Islet precursor cell (in vitro differentiated cells): Measurements from ENCODE around the gene PWP2.
A peak's percentile ranks its signal among the peaks of the same experiment; 100 is the strongest.
"Not testable (repeated sequence)": the region's sequence is repeated elsewhere in the genome, so short reads cannot be mapped to it uniquely, and the experiment has no call there.

Experiments
- DNase-seq: peaks from one replicate; pipeline ENCODE4 v3.0.0-alpha.2; 2018

Gene PWP2

DNA sequence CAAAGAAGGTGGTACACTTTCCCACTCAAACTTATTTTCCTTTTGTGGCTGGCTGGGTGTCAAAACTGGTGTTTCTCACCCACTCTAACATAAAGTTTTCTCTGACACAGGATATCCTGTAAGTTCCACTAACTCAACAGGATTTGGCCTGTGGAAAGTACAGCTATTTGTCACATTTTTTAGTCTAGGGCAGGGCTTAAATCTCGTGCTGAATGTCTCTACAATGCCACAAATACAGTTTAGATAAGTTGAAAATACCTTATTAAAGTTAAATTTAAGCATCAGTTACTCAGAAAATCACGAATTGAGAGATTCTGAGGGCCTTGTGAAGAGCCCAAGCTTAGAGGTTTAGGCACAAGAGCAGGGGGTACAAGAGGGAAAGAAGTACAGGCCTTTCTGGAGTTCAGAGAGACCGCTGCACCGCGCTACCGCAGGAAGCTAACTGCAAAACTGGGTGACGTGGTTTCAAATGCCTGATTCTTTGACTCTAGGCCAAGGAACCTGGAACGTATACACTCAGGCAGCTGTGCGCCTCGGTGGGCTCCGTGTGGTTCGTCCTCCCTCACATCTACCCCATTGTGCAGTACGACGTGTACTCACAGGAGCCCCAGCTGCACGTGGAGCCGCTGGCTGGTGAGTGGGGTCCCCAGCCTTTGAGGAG, 23.4 kb upstream of the PWP2 start:
- no peak for DNase-seq

DNA sequence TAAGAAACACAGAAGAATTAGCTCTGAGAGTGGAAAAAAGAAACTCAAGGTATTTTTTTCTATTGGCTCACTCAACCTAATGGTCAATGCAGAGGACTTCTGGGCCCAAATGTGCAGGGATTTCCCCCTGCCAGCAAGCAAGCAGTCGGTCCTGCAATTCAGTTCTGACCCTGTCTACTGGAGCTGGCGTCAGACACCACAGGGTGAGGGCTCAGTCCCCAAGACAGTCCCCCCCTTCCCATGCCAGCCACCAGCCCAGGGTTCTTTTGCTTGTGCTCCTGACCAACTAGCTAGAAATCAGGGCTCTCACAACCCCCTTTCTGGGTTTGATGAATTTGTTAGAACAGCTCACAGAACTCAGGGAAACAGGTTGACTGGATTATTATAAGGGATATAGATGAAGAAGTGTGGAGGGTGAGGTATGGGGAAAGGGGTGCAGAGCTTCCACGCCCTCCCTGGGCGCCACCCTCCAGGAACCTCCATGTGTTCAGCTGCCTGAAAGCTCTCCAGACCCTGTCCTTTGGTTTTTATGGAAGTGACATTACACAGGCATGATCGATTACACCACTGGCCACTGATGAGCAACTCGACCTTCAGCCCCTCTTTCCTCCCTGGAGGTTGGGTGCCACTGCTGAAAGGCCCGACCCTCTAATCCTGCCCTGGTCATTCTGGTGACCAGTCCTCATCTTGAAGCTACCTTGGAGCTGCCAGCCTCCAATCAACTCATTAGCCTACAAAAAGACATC, 22.5 kb upstream of the PWP2 start:
- DNase-seq, result no peak

DNA sequence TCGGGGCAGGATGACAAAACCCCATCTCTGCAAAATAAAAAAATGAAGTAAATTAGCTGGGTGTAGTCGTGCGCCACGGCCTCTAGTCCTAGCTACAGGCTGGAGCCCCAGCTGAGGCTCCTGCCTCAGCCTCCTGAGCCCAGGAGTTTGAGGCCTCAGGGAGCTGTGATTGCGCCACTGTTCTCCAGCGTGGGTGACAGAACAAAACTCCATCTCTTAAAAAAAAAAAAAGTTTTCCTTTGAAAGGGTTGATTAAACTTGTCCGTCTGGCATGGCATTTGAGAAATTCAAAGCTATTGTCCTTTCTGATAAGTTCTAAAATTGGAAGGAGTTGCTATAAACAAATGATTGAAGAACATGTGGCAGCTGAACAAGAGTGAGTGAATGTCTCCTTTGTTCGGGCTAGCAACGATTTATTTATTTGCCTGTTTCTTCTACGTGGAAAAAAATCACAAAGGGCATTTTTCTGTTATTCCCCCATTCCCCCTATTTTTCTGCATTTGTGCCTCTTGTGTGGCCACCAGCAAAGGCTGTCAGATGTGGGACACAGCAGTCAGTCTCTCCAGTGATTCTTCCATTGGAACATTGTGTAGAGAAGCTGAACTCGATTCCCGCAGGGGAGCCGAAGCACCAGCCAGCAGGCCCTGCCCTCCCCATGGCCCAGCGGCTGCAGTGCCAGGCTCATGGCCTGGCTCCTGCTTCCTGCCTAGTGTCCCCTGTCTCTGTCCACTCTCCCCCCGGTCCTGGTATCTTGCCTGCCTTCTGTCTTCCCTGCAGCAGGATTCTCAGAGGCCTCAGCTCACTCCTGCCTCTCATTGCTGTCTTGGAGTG, 21.5 kb upstream of the PWP2 start:
- peak; percentile 43 for DNase-seq

DNA sequence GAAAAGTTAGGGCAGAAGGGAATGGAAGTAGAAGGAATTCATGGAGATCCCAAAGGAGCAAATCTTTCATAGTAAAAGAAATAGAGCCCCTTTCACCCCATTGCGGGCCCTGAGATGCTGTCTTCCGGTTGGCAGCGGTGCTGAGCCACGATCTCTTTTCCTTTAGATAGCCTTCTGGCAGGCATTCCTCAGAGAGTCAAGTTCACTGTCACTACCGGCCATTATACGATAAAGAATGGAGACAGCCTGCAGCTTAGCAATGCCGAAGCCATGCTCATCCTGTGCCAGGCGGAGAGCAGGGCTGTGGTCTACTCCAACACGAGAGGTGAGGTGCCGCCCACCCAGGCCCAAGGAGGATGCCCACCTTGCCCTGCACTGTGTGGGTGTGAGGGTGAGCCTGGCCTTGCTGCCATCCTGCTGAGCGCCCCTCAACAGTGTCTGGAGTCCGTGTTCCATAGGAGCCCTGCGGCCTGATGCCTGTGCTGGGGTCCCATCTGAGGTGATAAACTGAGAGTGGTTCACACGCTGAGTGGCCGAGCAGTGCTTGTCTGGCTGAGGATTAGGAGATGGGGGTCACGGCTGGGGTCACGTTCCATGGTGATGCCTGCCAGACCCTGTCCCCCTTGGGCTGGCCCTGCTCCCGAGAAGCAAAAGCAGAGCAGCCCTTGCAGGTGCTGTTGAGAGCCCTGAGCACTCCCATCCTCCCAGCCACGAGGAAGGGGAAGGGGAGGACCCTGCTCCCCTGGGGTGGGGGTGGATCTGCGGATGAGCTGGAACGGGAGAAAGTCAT, 20.4 kb upstream of the PWP2 start:
- no peak for DNase-seq

DNA sequence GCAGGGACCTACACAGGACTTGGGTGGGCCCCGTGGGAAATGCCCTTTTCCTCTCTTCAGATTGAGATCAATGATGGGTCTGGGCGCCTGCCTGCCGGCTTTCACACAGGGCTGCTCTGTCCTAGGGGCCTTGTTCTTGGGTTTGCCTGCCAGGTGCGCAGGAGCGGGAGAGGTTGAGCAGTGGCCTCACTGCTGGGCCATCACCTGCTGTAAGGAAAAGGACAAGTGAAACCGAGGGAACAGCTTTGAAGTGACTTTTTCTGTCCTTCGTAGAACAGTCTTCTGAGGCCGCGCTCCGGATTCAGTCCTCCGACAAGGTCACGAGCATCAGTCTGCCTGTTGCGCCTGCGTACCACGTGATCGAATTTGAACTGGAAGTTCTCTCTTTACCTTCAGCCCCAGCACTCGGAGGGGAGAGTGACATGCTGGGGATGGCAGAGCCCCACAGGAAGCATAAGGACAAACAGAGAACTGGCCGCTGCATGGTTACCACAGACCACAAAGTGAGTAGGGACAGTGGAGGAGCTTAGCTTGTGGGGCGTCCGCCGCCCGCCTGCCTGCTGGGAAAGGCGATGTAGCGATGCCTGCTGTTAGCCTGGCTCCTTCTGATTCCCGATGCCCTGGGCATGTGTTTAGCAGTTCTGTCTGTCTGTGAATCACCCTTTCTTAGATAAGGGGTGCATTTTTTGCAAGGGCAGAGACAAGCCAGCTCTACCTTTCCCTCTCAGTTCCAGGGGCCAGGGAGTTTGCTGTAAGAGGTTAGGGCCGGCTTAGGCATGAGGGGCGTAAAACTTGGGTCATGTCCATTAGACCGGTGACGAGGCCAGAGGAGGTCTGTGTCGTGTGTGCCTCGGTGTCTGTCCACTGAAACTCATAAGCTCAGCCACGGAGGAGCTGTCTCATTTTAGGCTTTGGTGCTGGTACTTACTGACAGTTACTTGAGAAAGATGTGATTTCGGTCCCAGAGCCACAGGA, 19.5 kb upstream of the PWP2 start:
- peak; percentile 43 for DNase-seq

DNA sequence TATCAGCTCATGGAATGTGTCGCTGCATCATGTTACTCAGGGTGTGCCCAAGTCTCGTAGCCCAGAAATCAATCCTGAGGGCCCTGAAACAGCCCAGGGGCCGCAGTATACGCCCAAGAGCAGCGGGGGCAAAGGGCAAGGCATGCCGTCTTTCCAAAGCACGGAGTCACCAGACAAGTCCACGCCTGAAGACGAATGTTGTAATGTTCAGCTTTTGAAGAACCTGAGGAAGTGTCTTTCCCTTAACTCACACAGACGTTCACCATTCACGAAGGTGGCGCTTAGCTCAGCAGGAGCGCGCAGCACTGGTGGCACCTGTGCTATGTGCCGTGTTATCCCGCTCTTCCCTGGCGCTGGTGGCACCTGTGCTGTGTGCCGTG, 18.8 kb upstream of the PWP2 start:
- no peak for DNase-seq

- DNase-seq, result no peak
Observed at GRCh38 chr21:44089001-44089911, 17.9 kb upstream of the PWP2 start.

DNA sequence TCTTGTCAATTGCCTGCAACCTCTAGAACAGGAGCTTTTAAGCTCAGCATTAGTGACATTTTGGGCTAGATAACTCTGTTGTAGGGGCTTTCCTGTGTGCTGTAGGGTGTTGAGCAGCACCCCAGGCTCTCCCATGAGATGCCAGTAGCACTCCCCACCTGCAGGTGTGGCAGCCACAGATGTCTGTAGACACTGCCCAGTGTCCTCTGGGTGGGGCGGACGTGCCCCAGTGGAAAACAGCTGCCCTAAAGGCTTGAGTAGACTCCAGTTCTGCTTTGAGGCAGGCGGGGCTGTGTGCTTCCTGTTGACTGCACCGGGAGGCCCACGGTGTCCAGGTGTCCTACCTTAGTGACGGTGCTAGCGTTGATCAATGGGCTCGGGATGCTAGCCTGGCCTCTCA, 16.9 kb upstream of the PWP2 start:
- no peak for DNase-seq

DNA sequence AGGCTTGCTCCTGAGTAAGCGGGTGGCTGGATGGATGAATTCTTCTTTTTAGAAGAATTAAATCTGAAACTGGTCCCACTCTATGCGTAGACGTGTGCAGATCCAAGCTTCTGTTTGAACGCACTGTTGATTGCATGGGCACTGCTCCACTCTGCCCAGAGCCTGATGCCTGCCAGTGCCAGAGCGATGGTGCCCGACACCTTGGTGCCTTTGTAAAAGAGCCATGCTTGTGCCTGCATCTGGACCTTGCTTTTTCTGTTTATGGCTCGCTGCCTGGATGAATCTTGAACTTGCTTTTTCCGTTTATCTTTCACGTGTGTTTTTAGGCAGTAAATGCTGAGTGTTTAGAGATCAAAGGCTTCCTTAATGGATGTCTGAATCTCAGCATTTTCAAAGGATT, 15.0 kb upstream of the PWP2 start:
- DNase-seq, result no peak

DNA sequence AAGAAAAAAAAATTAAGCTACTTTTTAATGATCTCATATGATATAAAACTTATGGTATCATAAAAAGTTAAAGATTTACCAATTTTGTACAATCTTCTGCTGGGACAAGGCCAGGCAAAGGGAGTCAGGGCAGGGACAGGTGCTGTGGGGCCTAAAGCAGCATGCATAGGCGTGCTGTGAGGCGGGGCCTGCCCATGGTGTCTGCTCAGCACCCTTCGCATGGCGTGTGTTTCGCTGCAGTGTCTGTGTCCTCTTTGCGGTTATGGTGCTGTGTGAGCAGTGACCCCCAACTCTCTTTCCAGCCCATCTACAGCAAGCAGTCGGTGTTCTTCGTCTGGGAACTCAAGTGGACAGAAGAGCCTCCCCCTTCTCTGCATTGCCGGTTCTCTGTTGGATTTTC, 13.4 kb upstream of the PWP2 start:
- DNase-seq, result no peak

- DNase-seq, result no peak
Observed at GRCh38 chr21:44094832-44095231, 12.4 kb upstream of the PWP2 start.

DNA sequence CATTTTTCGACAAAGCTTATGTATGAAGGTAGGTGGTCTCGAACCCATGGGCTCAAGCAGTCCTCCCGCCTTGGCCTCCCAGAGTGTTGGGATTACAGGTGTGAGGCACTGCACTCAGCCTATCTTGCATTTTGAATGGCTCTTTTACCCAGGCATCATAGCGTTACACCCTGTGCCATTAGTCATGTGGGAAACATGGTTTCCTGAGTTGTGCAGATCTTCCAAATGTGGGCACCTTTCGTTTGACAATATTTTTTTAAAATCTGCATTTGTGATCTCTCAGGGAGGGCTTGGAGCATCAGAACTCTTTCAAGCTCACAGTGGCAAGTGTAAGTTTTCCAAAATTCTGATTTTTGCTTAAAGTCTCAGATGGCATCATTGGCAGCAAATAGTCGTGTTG, 8.7 kb upstream of the PWP2 start:
- DNase-seq, result not testable (repeated sequence)

GRCh38 chr21:44098964-44099363, 8.2 kb upstream of the PWP2 start:
- DNase-seq, result not testable (repeated sequence)

DNA sequence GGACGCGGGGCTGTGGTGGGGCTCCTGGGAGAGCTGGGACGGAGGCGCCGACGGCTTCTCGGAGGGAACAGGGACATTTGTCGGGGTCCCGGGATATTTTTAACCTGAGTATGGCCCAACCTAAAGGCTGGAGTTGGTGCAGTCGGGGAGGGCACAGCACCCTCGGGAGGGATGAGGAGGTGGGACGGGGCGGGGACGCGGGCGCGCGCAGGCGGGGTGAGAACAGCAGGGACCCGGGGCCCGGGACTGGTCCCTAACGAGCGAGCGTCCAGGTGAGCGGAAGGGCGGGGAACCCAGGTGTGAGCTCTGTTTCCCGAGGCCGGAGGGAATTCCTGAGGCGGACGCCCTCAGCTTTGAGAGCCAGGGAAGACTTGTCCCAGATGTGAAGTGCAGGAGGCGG, 390 bp downstream of the PWP2 start:
- DNase-seq, result not testable (repeated sequence)

- DNase-seq, result not testable (repeated sequence)
Observed at GRCh38 chr21:44113702-44114371, 6.6 kb downstream of the PWP2 start.

GRCh38 chr21:44122131-44122530, 14.9 kb downstream of the PWP2 start:
- DNase-seq, result not testable (repeated sequence)

GRCh38 chr21:44127827-44128226, 20.6 kb downstream of the PWP2 start:
- DNase-seq, result not testable (repeated sequence)

GRCh38 chr21:44133715-44134057, 26.5 kb downstream of the PWP2 start:
- not testable (repeated sequence) for DNase-seq

DNA sequence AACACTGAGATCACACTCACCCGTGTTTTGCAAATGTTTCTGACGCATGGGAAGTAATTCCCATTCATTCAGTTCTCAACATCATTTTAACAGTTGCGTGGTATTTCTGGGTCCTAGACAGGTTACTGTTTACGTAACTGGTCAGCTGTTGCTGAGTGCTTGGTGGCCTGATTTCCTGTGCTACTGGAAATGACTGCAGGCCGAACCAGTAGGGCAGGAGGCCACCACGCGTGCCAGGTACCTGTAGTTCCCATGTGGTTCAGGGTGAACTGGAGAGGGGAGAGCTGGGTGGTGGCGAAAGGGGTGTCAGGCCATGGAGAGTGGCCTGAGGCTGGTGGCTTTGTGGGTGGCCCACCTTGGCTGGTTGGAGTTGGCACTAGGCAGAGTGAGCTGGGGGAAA, 27.5 kb downstream of the PWP2 start:
- not testable (repeated sequence) for DNase-seq

DNA sequence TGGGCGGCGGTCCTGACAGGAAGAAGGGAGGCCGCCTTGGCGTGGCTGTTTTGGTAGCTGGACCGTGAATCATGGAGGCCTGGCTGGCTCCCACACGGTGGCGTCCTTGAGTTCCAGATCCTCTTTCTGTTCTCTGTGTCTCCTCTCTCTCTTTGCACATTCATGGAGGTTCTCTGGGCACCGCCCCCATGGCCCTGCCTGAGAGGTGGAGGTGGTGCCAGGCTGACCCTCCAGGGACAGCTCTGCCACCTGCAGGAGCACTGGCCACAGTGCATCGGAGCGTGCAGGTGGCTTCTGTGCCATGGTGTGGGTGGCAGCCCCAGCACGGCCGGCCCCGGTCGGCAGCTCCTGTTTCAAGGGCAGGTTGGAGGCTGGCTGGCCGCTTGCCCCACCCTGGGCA, 30.8 kb downstream of the PWP2 start:
- DNase-seq, result not testable (repeated sequence)
